NB4 (cell line): ENCODE results near the gene TMC8.

Source experiments
- DNase-seq: peaks from one replicate; pipeline ENCODE4 v3.0.0; 2010; ENCODE audit warnings: low read depth
- H3K4me3 ChIP-seq: one replicate; pipeline ENCODE4 v1.5.1; 2011; ENCODE audit warnings: mild to moderate bottlenecking, low read depth, low read length, moderate library complexity
- CTCF ChIP-seq: IDR thresholded peaks from one replicate; pipeline ENCODE4 v1.5.1; 2012; ENCODE audit warnings: low read depth, low read length
- MAX ChIP-seq: IDR thresholded peaks from 2 replicates; pipeline ENCODE4 v1.6.1; 2011; ENCODE audit warnings: low read depth, low read length
- MYC ChIP-seq: IDR thresholded peaks from 2 replicates; pipeline ENCODE4 v1.6.1; 2011; ENCODE audit warnings: low read depth, low read length
- POLR2A ChIP-seq: IDR thresholded peaks from 2 replicates; pipeline ENCODE4 v1.6.1; 2011; ENCODE audit warnings: mild to moderate bottlenecking; ENCODE audit not compliant: insufficient read length; ENCODE audit errors: extremely low read depth

Gene TMC8

GRCh38 chr17:78121801-78122215 is 8.8 kb upstream of the TMC8 start:
- DNase-seq: no peak
- no peak overlapping the region for H3K4me3 ChIP-seq
- TF ChIP-seq MYC (no peak), MAX (no peak), CTCF (no peak), POLR2A (no peak)

- no peak for DNase-seq
- no peak for TF ChIP-seq MYC
- TF ChIP-seq CTCF: no peak
- no peak for TF ChIP-seq POLR2A
- TF ChIP-seq MAX: no peak
- H3K4me3 ChIP-seq: no peak overlapping the region
Observed at GRCh38 chr17:78122216-78122930, 8.2 kb upstream of the TMC8 start.

- no peak for DNase-seq
- no peak for TF ChIP-seq POLR2A
- TF ChIP-seq MYC: no peak
- TF ChIP-seq MAX: no peak
- TF ChIP-seq CTCF: no peak
- no peak overlapping the region for H3K4me3 ChIP-seq
Observed at GRCh38 chr17:78122931-78123249, 7.7 kb upstream of the TMC8 start.

GRCh38 chr17:78123258-78123929 is 7.2 kb upstream of the TMC8 start:
- TF ChIP-seq MYC (no peak), POLR2A (no peak), MAX (no peak), CTCF (no peak)
- DNase-seq: no peak
- H3K4me3 ChIP-seq: no peak overlapping the region

GRCh38 chr17:78124081-78124835 is 6.3 kb upstream of the TMC8 start:
- DNase-seq: peak; percentile 97

More at GRCh38 chr17:78124081-78124835, 6.3 kb upstream of the TMC8 start:
- TF ChIP-seq MYC (peak; percentile 87), CTCF (no peak), MAX (peak; percentile 79), POLR2A (no peak)
- peak overlapping the region; percentile 27 for H3K4me3 ChIP-seq
